PC-3 (cell line): Measurements from ENCODE around the gene TMEM132D.

ENCODE experiments used
- EZH2 ChIP-seq: fragments of 300-600 bp; sonication (generic); IDR thresholded peaks from one replicate; pipeline ENCODE4 v1.6.1; 2017; ENCODE audit warnings: antibody characterized with exemption, mild to moderate bottlenecking, low read length; ENCODE audit not compliant: unreplicated experiment
- TF ChIP-seq, protein P1 (sequence below): fragments of 300-600 bp; sonication (generic); conservative IDR thresholded peaks from 2 replicates; pipeline ENCODE4 v1.5.1; 2017; ENCODE audit warnings: antibody characterized with exemption, low read depth, mild to moderate bottlenecking, low read length

DNA sequence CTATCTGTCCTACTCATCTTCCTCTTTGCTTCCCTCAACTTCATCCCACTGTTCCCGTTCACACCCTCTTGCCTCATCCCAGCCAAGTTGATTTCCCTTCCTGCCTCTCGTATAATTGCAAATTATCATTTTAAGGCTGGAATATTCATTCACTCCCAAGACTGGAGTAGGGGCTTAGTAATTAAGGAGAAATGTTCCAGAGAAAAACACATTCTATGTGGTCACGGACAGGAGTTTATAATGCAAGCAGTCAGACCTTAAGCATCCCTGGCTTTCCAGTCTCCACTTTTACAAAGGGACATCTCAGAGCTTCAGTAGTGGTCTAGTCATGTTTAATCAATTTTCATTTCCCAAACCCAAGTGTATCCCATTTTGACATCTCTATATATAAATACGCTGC is 54.9 kb downstream of the TMEM132D start:
- TF ChIP-seq, protein P1, sequence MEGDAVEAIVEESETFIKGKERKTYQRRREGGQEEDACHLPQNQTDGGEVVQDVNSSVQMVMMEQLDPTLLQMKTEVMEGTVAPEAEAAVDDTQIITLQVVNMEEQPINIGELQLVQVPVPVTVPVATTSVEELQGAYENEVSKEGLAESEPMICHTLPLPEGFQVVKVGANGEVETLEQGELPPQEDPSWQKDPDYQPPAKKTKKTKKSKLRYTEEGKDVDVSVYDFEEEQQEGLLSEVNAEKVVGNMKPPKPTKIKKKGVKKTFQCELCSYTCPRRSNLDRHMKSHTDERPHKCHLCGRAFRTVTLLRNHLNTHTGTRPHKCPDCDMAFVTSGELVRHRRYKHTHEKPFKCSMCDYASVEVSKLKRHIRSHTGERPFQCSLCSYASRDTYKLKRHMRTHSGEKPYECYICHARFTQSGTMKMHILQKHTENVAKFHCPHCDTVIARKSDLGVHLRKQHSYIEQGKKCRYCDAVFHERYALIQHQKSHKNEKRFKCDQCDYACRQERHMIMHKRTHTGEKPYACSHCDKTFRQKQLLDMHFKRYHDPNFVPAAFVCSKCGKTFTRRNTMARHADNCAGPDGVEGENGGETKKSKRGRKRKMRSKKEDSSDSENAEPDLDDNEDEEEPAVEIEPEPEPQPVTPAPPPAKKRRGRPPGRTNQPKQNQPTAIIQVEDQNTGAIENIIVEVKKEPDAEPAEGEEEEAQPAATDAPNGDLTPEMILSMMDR: no peak
- TF ChIP-seq EZH2: no peak
